GM08714 (cell line): ENCODE data around the gene NAA40.

Experiments
- H3K4me3 ChIP-seq: fragments of 200-500 bp; sonication (Bioruptor generic); 2 replicates; pipeline ENCODE4 v1.5.1; 2014; ENCODE audit warnings: mild to moderate bottlenecking, low read length, inconsistent platforms
- ZNF274 ChIP-seq: IDR thresholded peaks from 2 replicates; pipeline ENCODE4 v1.6.1; 2012; ENCODE audit warnings: mild to moderate bottlenecking, low read depth, low read length

Gene NAA40

GRCh38 chr11:63998558-63999348, 60.0 kb downstream of the NAA40 start:
- no peak overlapping the region for H3K4me3 ChIP-seq
- TF ChIP-seq ZNF274: no peak

- H3K4me3 ChIP-seq: no peak overlapping the region
- no peak for TF ChIP-seq ZNF274
Measured at GRCh38 chr11:63999349-64000025, 60.7 kb downstream of the NAA40 start.

- H3K4me3 ChIP-seq: no peak overlapping the region
- TF ChIP-seq ZNF274: no peak
Measured at GRCh38 chr11:64000026-64000739, 61.4 kb downstream of the NAA40 start.

GRCh38 chr11:64000740-64001483, 62.1 kb downstream of the NAA40 start:
- no peak overlapping the region for H3K4me3 ChIP-seq
- no peak for TF ChIP-seq ZNF274

GRCh38 chr11:64001484-64002420, 63.0 kb downstream of the NAA40 start:
- TF ChIP-seq ZNF274: no peak
- H3K4me3 ChIP-seq: no peak overlapping the region

- no peak overlapping the region for H3K4me3 ChIP-seq
- TF ChIP-seq ZNF274: no peak
Measured at GRCh38 chr11:64003807-64004589, 65.2 kb downstream of the NAA40 start.

- no peak overlapping the region for H3K4me3 ChIP-seq
- no peak for TF ChIP-seq ZNF274
Measured at GRCh38 chr11:64004590-64004984, 65.8 kb downstream of the NAA40 start.

GRCh38 chr11:64005691-64006090, 66.9 kb downstream of the NAA40 start:
- H3K4me3 ChIP-seq: no peak overlapping the region
- no peak for TF ChIP-seq ZNF274

GRCh38 chr11:64006398-64006797, 67.6 kb downstream of the NAA40 start:
- no peak overlapping the region for H3K4me3 ChIP-seq
- TF ChIP-seq ZNF274: no peak
